GM19324 (cell line): ENCODE results near the gene RMC1.

ENCODE experiments used
- ATAC-seq: cut with Tn5 transposase; IDR thresholded peaks from one replicate; pipeline ENCODE4 v1.9.1; 2021; ENCODE audit warnings: mild to moderate bottlenecking, moderate library complexity; ENCODE audit not compliant: unreplicated experiment, low FRiP score

The RMC1 gene

GRCh38 chr18:23578891-23579653, 75.8 kb downstream of the RMC1 start:
- no peak for ATAC-seq

GRCh38 chr18:23580677-23581367, 77.5 kb downstream of the RMC1 start:
- ATAC-seq = no peak
